Measurements from ENCODE around the gene OR6P1.

Gene OR6P1

DNA sequence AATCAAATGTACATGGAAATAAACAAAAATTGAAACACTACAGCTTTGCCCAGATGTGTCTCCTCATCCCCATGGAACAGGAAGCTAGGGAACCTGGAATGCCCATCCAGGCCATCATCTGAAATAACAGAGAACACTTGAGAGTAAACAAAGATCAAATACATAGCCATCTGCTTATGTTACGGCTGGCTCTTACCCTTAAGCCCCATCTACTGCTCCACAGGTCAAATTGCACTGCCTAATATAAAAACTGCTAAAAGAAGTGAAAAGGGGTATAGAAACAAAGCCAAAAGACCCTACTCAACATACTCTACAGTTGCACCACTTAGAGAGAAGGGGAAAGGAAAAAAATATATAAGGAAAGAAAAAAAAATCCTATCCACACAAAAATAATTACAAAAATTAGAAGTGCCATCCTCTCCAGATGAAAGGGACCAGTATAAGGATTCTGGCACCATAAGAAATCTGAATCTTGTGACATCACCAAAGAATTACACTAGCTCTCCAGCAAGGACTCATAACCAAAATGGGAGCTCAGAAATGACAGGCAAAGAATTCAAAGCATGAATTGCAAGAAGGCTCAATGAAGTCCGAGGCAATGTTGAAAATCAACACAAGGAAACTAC is 43.1 kb downstream of the OR6P1 start:
- TF ChIP-seq, protein P1, sequence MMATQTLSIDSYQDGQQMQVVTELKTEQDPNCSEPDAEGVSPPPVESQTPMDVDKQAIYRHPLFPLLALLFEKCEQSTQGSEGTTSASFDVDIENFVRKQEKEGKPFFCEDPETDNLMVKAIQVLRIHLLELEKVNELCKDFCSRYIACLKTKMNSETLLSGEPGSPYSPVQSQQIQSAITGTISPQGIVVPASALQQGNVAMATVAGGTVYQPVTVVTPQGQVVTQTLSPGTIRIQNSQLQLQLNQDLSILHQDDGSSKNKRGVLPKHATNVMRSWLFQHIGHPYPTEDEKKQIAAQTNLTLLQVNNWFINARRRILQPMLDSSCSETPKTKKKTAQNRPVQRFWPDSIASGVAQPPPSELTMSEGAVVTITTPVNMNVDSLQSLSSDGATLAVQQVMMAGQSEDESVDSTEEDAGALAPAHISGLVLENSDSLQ (IDR thresholded peaks at IDR 0.05), result no peak
- CTCF ChIA-PET, result no interaction called here
- POLR2A ChIA-PET, result no interaction called here
- DNase-seq (ENCODE audit: extremely low spot score), result no peak

DNA sequence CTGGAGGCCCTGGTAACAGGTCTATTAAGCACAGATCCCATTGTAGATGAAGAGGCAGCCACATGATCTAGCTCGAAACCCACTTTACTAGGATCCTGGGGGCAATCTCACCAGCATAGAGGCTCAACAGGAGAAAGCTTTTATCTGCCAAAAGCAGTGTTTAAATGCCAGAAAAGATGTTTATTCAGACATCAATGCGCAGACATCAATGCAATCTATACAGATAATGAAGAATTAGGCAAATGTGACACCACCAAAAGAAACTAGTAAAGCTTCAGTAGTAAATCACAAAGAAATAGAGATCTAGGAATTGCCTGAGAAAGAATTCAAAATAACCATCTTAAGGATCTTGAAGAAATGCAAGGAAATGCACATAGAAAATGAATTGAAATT is 48.7 kb downstream of the OR6P1 start:
- ChIA-PET POLR2A (no interaction called here), CTCF (no interaction called here)
- TF ChIP-seq CTBP1 (IDR thresholded peaks at IDR 0.05; ENCODE audit: borderline replicate concordance) (no peak), LEF1 (IDR thresholded peaks at IDR 0.05; ENCODE audit: borderline replicate concordance) (no peak), FOXK2 (IDR thresholded peaks at IDR 0.05) (no peak), FOXA1 (IDR thresholded peaks at IDR 0.05) (no peak), SUZ12 (IDR thresholded peaks at IDR 0.05) (no peak), ARNT (IDR thresholded peaks at IDR 0.05) (no peak), SP1 (IDR thresholded peaks at IDR 0.05) (no peak), TARDBP (IDR thresholded peaks at IDR 0.05) (no peak), NFRKB (IDR thresholded peaks at IDR 0.05) (no peak), ELF4 (IDR thresholded peaks at IDR 0.05) (no peak), FOXM1 (IDR thresholded peaks at IDR 0.05; ENCODE audit: borderline replicate concordance) (no peak), L3MBTL2 (conservative IDR thresholded peaks at IDR 0.05) (no peak), BHLHE40 (IDR thresholded peaks at IDR 0.05; ENCODE audit: borderline replicate concordance) (no peak), HDGF (IDR thresholded peaks at IDR 0.05; ENCODE audit: borderline replicate concordance) (no peak), ZNF384 (IDR thresholded peaks at IDR 0.05) (no peak)
- TF ChIP-seq, protein P1 (IDR thresholded peaks at IDR 0.05), result no peak
- DNase-seq (ENCODE audit: extremely low spot score), result no peak

DNA sequence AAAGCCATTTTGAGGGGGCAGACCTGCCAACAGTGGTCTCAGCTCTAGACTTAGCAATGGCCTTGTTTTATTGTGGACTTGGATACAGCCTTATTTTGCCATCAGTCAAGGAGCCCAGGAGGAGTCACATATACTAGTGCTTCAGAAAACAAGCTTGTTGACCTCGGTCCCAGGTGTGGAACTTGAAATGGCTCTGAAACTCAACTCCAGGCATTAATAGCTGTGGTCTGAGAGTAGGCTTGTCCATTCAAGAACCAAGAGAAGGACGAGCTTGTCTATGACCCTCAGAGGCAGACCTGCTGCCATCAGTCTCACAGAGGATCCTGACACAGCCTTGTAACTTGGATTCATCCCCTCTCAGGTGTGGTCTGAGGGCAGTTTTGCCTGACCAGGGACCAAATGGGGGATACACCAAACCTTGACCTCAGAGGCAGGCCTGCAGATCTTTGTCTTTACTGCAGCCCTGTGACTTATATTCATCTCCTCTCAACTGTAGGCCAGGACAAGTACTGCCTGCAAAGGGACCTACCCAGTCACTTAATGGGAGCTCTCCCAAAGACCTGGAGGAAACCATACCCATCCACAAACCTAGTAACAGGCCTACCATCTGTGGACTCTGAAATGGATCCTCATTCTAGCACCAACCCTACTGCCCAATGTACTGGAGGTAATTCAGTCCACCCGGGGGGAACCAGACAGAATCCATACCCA is 49.3 kb downstream of the OR6P1 start:
- TF ChIP-seq SP1 (IDR thresholded peaks at IDR 0.05), result no peak
- ChIA-PET CTCF (no interaction called here), POLR2A (no interaction called here)
- no peak for DNase-seq (ENCODE audit: extremely low spot score)

DNA sequence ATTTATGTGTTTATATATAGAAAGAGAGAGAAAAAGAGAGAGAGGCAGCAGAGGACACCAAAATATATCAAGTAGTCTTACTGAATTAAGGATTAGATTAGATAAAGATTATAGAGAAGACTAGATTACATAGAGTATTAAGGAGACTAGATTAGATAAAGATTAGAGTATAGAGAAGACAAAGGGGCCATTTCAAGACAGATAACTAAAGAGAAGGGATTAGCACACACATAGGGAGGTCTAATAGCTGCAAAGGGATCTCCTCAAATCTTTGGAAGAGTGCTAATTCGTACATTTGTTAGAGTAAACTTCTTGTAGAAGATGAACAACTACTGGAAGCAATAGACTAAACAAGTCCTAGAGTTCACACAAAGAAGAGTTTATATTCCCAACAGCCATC is 50.4 kb downstream of the OR6P1 start:
- TF ChIP-seq LEF1 (IDR thresholded peaks at IDR 0.05; ENCODE audit: borderline replicate concordance), result no peak
- no peak for TF ChIP-seq SP1 (IDR thresholded peaks at IDR 0.05)
- no peak for TF ChIP-seq NFRKB (IDR thresholded peaks at IDR 0.05)
- TF ChIP-seq FOXA1 (IDR thresholded peaks at IDR 0.05), result no peak
- TF ChIP-seq TARDBP (IDR thresholded peaks at IDR 0.05), result no peak
- DNase-seq (ENCODE audit: extremely low spot score), result no peak
- ChIA-PET CTCF (no interaction called here), POLR2A (no interaction called here)

GRCh38 chr1:158516966-158517365 is 53.4 kb downstream of the OR6P1 start:
- TF ChIP-seq SUZ12 (IDR thresholded peaks at IDR 0.05) (no peak), TARDBP (IDR thresholded peaks at IDR 0.05) (no peak), SP1 (IDR thresholded peaks at IDR 0.05) (no peak)
- ChIA-PET POLR2A (no interaction called here), CTCF (no interaction called here)
- DNase-seq (ENCODE audit: extremely low spot score), result no peak
